Parathyroid adenoma (tissue), 2 donors: ENCODE data around the gene TAF1B.
"Not testable (repeated sequence)": the region's sequence is repeated elsewhere in the genome, so short reads cannot be mapped to it uniquely, and the experiment has no call there.

Source experiments
- H2AFZ ChIP-seq: fragments of 300-600 bp; sonication (generic); one replicate; pipeline ENCODE4 v1.7.0; 2017; ENCODE audit warnings: antibody characterized with exemption, mild to moderate bottlenecking
- H3K27ac ChIP-seq: fragments of 300-600 bp; sonication (generic); one replicate; pipeline ENCODE4 v1.7.0; 2017
- H3K27me3 ChIP-seq: fragments of 300-600 bp; sonication (generic); one replicate; pipeline ENCODE4 v1.7.0; 2017; ENCODE audit warnings: low read length; ENCODE audit not compliant: control insufficient read depth, insufficient read depth
- H3K36me3 ChIP-seq: fragments of 300-600 bp; sonication (generic); one replicate; pipeline ENCODE4 v1.7.0; 2017; ENCODE audit warnings: low read length; ENCODE audit not compliant: control insufficient read depth, insufficient read depth
- H3K4me1 ChIP-seq: fragments of 300-600 bp; sonication (generic); one replicate; pipeline ENCODE4 v1.7.0; 2017; ENCODE audit warnings: control low read depth
- H3K4me2 ChIP-seq: fragments of 300-600 bp; sonication (generic); one replicate; pipeline ENCODE4 v1.7.0; 2017; ENCODE audit warnings: low read length
- H3K4me3 ChIP-seq: fragments of 300-600 bp; sonication (generic); one replicate; pipeline ENCODE4 v1.7.0; 2017; ENCODE audit warnings: low read depth, low read length
- H3K79me2 ChIP-seq: fragments of 300-600 bp; sonication (generic); one replicate; pipeline ENCODE4 v1.7.0; 2017; ENCODE audit warnings: control low read depth
- H3K9ac ChIP-seq: fragments of 300-600 bp; sonication (generic); one replicate; pipeline ENCODE4 v1.7.0; 2017; ENCODE audit warnings: mild to moderate bottlenecking
- H3K9me3 ChIP-seq: fragments of 300-600 bp; sonication (generic); one replicate; pipeline ENCODE4 v1.7.0; 2017; ENCODE audit warnings: low read length; ENCODE audit not compliant: control insufficient read depth
- TF ChIP-seq, protein P1 (sequence below): fragments of 300-600 bp; sonication (generic); IDR thresholded peaks from one replicate; pipeline ENCODE4 v1.7.0; 2017; ENCODE audit warnings: antibody characterized with exemption, mild to moderate bottlenecking
- donor health status: primary hyperparathyroidism.

Gene TAF1B

GRCh38 chr2:9857814-9858729, 14.8 kb downstream of the TAF1B start:
- no peak overlapping the region for H3K4me2 ChIP-seq
- H3K9me3 ChIP-seq, result no peaks in the 10 kb centered on the region
- H2AFZ ChIP-seq, result no peak overlapping the region
- no peaks in the 10 kb centered on the region for H3K4me1 ChIP-seq
- no peak overlapping the region for H3K27ac ChIP-seq
- no peak overlapping the region for H3K9ac ChIP-seq
- H3K79me2 ChIP-seq, result no peaks in the 10 kb centered on the region
- no peak overlapping the region for H3K4me3 ChIP-seq
- H3K36me3 ChIP-seq, result no peaks in the 10 kb centered on the region
- no peaks in the 10 kb centered on the region for H3K27me3 ChIP-seq
- TF ChIP-seq, protein P1, sequence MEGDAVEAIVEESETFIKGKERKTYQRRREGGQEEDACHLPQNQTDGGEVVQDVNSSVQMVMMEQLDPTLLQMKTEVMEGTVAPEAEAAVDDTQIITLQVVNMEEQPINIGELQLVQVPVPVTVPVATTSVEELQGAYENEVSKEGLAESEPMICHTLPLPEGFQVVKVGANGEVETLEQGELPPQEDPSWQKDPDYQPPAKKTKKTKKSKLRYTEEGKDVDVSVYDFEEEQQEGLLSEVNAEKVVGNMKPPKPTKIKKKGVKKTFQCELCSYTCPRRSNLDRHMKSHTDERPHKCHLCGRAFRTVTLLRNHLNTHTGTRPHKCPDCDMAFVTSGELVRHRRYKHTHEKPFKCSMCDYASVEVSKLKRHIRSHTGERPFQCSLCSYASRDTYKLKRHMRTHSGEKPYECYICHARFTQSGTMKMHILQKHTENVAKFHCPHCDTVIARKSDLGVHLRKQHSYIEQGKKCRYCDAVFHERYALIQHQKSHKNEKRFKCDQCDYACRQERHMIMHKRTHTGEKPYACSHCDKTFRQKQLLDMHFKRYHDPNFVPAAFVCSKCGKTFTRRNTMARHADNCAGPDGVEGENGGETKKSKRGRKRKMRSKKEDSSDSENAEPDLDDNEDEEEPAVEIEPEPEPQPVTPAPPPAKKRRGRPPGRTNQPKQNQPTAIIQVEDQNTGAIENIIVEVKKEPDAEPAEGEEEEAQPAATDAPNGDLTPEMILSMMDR, result no peak

DNA sequence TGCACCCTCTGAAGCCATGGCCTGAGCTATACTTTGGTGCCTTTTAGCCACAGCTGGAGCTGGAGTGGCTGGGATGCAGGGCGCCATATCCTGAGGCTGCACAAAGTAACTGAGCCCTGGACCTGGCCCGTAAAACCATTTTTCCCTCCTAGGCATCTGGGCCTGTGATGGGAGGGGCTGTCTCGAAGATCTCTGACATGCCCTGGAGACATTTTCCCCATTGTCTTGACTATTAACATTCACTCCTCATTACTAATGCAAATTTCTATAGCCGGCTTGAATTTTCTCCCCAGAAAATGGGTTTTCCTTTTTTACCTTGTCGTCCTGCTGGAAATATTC, 15.4 kb downstream of the TAF1B start:
- Histone ChIP-seq H3K79me2 (no peaks in the 10 kb centered on the region), H3K9me3 (no peaks in the 10 kb centered on the region), H3K36me3 (no peaks in the 10 kb centered on the region), H2AFZ (no peak overlapping the region), H3K4me3 (no peak overlapping the region), H3K9ac (no peak overlapping the region), H3K4me1 (no peaks in the 10 kb centered on the region), H3K27me3 (no peaks in the 10 kb centered on the region), H3K27ac (no peak overlapping the region), H3K4me2 (no peak overlapping the region)
- TF ChIP-seq, protein P1, result no peak

- H3K4me2 ChIP-seq, H3K36me3 ChIP-seq, H3K4me3 ChIP-seq, H3K9me3 ChIP-seq, H3K27me3 ChIP-seq, H2AFZ ChIP-seq, H3K79me2 ChIP-seq, H3K4me1 ChIP-seq, H3K9ac ChIP-seq, H3K27ac ChIP-seq: not testable (repeated sequence)
These were observed 17.8 kb downstream of the TAF1B start for GRCh38 chr2:9860922-9861580.

DNA sequence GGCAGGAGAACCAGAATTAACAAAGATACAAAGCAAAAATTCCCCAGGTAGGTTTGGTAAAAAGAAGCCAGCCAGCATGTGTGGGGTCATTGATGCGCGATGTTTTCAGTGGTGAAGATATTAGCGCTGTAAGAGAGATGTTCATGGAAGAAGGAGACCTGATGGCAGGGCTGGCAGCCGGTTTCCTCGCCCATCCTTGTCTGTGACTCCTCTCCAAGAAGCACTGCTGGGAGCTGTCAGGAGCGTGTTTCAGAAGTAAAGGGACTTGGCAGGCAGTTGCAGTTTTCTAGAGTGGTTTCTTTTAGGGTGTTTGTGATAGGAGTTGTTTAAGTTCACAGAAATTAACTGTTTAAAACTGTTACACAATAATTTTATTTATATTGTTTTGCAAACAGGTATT, 24.6 kb downstream of the TAF1B start:
- Histone ChIP-seq H3K4me2 (no peak overlapping the region), H3K36me3 (no peaks in the 10 kb centered on the region), H3K4me1 (peaks cover 6% of the 10 kb centered on the region), H2AFZ (no peak overlapping the region), H3K9me3 (no peaks in the 10 kb centered on the region), H3K27ac (no peak overlapping the region), H3K9ac (no peak overlapping the region), H3K27me3 (no peaks in the 10 kb centered on the region), H3K79me2 (no peaks in the 10 kb centered on the region), H3K4me3 (no peak overlapping the region)
- TF ChIP-seq, protein P1, result no peak

DNA sequence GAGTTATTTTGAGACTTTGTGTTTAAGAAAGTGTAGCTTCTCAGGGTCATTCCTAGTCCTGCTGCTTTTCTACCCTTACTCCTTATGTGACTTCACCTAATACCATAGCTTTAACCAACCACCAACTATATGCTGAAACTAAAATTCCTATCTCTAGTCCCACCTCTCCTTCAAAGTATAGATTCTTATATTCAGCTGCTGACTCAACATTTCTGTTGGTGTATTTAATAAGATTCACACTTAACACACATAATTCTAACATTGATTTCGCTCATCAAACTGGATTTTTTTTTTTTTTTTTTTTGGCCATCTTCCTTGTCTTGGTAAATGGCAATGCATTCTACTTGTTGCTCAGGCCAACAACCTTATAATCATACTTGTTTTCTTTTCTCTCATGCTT, 30.1 kb downstream of the TAF1B start:
- Histone ChIP-seq H3K9ac (no peak overlapping the region), H3K27ac (no peak overlapping the region), H3K36me3 (no peaks in the 10 kb centered on the region), H3K27me3 (no peaks in the 10 kb centered on the region), H3K9me3 (no peaks in the 10 kb centered on the region), H3K4me1 (no peaks in the 10 kb centered on the region), H2AFZ (no peak overlapping the region), H3K4me2 (no peak overlapping the region), H3K4me3 (no peak overlapping the region), H3K79me2 (no peaks in the 10 kb centered on the region)
- TF ChIP-seq, protein P1, result no peak
